ENCODE data around the gene GHITM.
"Not testable (repeated sequence)": the region's sequence is repeated elsewhere in the genome, so short reads cannot be mapped to it uniquely, and the experiment has no call there.

The GHITM gene

GRCh38 chr10:84178160-84178609 lies 38.9 kb downstream of the GHITM start:
- no peak overlapping the region for H3K4me3 ChIP-seq (replicated peaks; ENCODE audit: low read depth, low read length)
- no peak for DNase-seq (ENCODE audit: extremely low read depth, low read depth)
- no peak for TF ChIP-seq CTCF (IDR thresholded peaks at IDR 0.05; ENCODE audit: low read depth, low read length, missing control alignments)

DNA sequence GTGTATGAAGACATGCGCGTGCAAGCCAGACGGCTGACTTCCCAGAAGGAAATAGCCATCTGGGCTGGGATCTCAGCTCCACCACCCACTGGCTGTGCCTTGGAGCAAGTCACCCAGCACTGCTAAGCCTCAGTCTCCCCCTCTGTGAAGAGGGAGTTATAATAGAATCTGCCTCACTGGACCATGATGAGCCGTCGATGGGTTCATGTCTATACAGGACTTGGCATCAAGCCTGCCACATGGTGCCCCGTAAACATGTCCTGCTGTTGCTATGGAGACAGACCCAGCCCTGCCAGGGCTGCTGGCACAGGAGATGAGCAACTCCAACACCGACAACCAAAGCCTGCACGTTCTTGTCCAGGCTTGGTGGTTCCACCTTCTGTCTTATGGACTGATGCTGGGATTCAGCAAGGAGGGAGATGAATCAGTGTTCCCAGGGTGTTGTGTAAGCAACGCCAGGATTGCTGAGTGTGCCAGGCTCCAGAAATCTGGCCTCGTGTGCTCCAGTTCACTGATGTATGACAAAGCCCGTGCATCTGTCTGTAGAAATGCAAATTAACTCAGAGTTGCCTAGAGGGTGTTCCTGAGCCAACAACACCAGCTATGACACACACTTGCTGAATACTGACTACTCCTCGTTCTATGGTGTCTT lies 39.9 kb downstream of the GHITM start:
- DNase-seq (ENCODE audit: extremely low read depth, low read depth), result peak; percentile 12
- H3K4me3 ChIP-seq (replicated peaks; ENCODE audit: low read depth, low read length), result no peak overlapping the region
- no peak for TF ChIP-seq CTCF (IDR thresholded peaks at IDR 0.05; ENCODE audit: low read depth, low read length, missing control alignments)

- H3K4me3 ChIP-seq (replicated peaks; ENCODE audit: low read depth, low read length); DNase-seq (ENCODE audit: extremely low read depth, low read depth): not testable (repeated sequence)
Observed at GRCh38 chr10:84180386-84180785, 41.1 kb downstream of the GHITM start.

GRCh38 chr10:84181631-84182030 lies 42.3 kb downstream of the GHITM start:
- DNase-seq (ENCODE audit: extremely low read depth, low read depth), result no peak
- no peak overlapping the region for H3K4me3 ChIP-seq (replicated peaks; ENCODE audit: low read depth, low read length)
- no peak for TF ChIP-seq CTCF (IDR thresholded peaks at IDR 0.05; ENCODE audit: low read depth, low read length, missing control alignments)

GRCh38 chr10:84184517-84184916 lies 45.2 kb downstream of the GHITM start:
- DNase-seq (ENCODE audit: extremely low read depth, low read depth), result no peak
- no peak overlapping the region for H3K4me3 ChIP-seq (replicated peaks; ENCODE audit: low read depth, low read length)
- no peak for TF ChIP-seq CTCF (IDR thresholded peaks at IDR 0.05; ENCODE audit: low read depth, low read length, missing control alignments)

DNA sequence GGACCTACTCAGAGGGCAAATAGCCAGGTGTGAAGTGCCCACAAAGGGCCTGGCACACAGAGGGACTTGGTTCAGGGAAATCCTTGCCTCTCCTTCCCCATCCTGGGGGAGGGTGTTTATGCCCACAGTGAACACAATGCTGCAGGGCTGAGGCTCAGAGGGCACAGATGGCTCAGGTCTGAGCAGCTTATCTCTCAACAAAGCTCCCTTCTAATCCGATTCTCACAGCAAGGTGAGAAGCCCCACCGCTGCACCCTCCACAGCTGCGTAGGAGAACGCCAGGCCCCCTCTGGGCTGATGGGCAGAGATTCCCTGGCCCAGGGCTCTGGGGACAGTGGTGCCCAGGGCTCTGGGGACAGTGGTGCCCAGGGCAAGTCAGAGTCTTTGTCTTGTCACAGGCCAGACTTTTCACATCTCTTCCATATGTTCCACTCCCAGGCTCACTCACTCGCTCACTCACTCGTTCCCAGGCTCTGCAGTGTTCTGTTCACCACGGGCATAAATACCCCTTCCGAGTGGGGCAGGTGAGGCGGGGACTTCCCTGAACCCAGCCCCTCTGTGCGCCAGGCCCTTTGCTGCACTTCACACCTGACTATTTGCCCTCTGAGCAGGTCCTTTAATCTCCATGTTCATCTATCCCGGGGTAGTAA lies 46.3 kb downstream of the GHITM start:
- TF ChIP-seq CTCF (IDR thresholded peaks at IDR 0.05; ENCODE audit: low read depth, low read length, missing control alignments), result no peak
- no peak for DNase-seq (ENCODE audit: extremely low read depth, low read depth)
- H3K4me3 ChIP-seq (replicated peaks; ENCODE audit: low read depth, low read length), result no peak overlapping the region

GRCh38 chr10:84188815-84189214 lies 49.5 kb downstream of the GHITM start:
- DNase-seq (ENCODE audit: extremely low read depth, low read depth), result no peak
- TF ChIP-seq CTCF (IDR thresholded peaks at IDR 0.05; ENCODE audit: low read depth, low read length, missing control alignments), result no peak
- H3K4me3 ChIP-seq (replicated peaks; ENCODE audit: low read depth, low read length), result no peak overlapping the region

All from HFF-Myc (cell line).